Keratinocyte (primary cell): ENCODE data around the gene DCAF17. TPM values are rescaled to one million over a fixed set of nuclear protein-coding genes. Genes with fewer than 3 reads are reported as not detected.

Experiments
- DNase-seq: peaks from one replicate; pipeline ENCODE4 v3.0.0-alpha.2; 2011; ENCODE audit warnings: low read depth, missing footprints, low spot score
- FAIRE-seq: peaks from 2 replicates; lab custom pipeline; 2011; peaks lifted over from hg19 to GRCh38; lab: Jason Lieb, UNC
- H2AFZ ChIP-seq: 2 replicates; pipeline ENCODE4 v1.6.0; 2012; ENCODE audit warnings: low read length, control low read depth, inconsistent platforms; ENCODE audit not compliant: control insufficient read depth
- H3K27ac ChIP-seq: 2 replicates; pipeline ENCODE4 v1.5.1; 2011; ENCODE audit warnings: low read length; ENCODE audit not compliant: control insufficient read depth, insufficient read depth
- H3K27me3 ChIP-seq: 3 replicates; pipeline ENCODE4 v1.6.0; 2011; ENCODE audit warnings: low read length; ENCODE audit not compliant: control insufficient read depth, insufficient read depth; ENCODE audit errors: extremely low read depth
- H3K36me3 ChIP-seq, 2 experiments: 2 replicates in 1 of 2; 3 replicates in 1 of 2; pipeline ENCODE4 v1.5.1; 2011; ENCODE audit warnings: low read length in 2 of 2, mild to moderate bottlenecking in 1 of 2; ENCODE audit not compliant: control insufficient read depth in 2 of 2, insufficient read depth in 2 of 2; ENCODE audit errors: extremely low read depth in 1 of 2
- H3K4me1 ChIP-seq: 3 replicates; pipeline ENCODE4 v1.5.1; 2011; ENCODE audit warnings: low read length; ENCODE audit not compliant: control insufficient read depth, insufficient read depth; ENCODE audit errors: extremely low read depth
- H3K4me2 ChIP-seq: 3 replicates; pipeline ENCODE4 v1.6.0; 2011; ENCODE audit warnings: low read depth, low read length; ENCODE audit not compliant: control insufficient read depth, insufficient read depth; ENCODE audit errors: extremely low read depth
- H3K4me3 ChIP-seq, 3 experiments: fragments of 200-600 bp in 1 of 3; sonication (generic) in 1 of 3; 2 replicates in 2 of 3; 3 replicates in 1 of 3; pipeline ENCODE4 v1.5.1; 2011 to 2016; ENCODE audit warnings: low read length in 3 of 3, mild to moderate bottlenecking in 3 of 3, control low read depth in 2 of 3, inconsistent platforms in 1 of 3, low read depth in 1 of 3, mixed read lengths in 1 of 3, mixed run types in 1 of 3, moderate library complexity in 1 of 3; ENCODE audit not compliant: control insufficient read depth in 2 of 3, insufficient read depth in 2 of 3; ENCODE audit errors: extremely low read depth in 1 of 3
- H3K79me2 ChIP-seq: 2 replicates; pipeline ENCODE4 v1.6.0; 2012; ENCODE audit warnings: low read length; ENCODE audit not compliant: control insufficient read depth, insufficient read depth
- H3K9ac ChIP-seq: 3 replicates; pipeline ENCODE4 v1.6.0; 2011; ENCODE audit warnings: low read length; ENCODE audit not compliant: control insufficient read depth, insufficient read depth; ENCODE audit errors: extremely low read depth
- H3K9me1 ChIP-seq: 3 replicates; pipeline ENCODE4 v1.6.0; 2011; ENCODE audit warnings: low read length; ENCODE audit not compliant: control insufficient read depth, insufficient read depth; ENCODE audit errors: extremely low read depth
- H3K9me3 ChIP-seq: 2 replicates; pipeline ENCODE4 v1.5.1; 2012; ENCODE audit warnings: low read depth, low read length; ENCODE audit not compliant: control insufficient read depth
- H4K20me1 ChIP-seq: 3 replicates; pipeline ENCODE4 v1.6.0; 2011; ENCODE audit warnings: low read length; ENCODE audit not compliant: control insufficient read depth, insufficient read depth; ENCODE audit errors: extremely low read depth
- EZH2 ChIP-seq: IDR thresholded peaks from one replicate; pipeline ENCODE4 v1.6.1; 2012; ENCODE audit warnings: inconsistent platforms, mild to moderate bottlenecking, low read length, moderate library complexity
- dilution Hi-C: fragments of 300-500 bp; cut with MboI; formaldehyde crosslinking; loops from one replicate; pipeline ENCODE4 v1.7.0; 2020; ENCODE audit warnings: low sequenced_read_pairs; ENCODE audit not compliant: extremely low pct_ligation_motif_present
- polyA plus RNA-seq, 5 experiments: library from polyadenylated mRNA; depleted of rRNA in 3 of 5; stranded (reverse) in 3 of 5; stranded (forward) in 1 of 5; unstranded in 1 of 5; fragments of >200 nt; gene quantifications; 1 replicate in 1 of 5; 2 replicates in 3 of 5; 3 replicates in 1 of 5; pipeline versions ENCODE4 v1.2.1 to v1.2.3, GENCODE V29; 2011 to 2012; ENCODE audit warnings: missing spikeins in 2 of 5, low read depth in 1 of 5, low replicate concordance in 1 of 5
- TF ChIP-seq, protein P1 (sequence below), 3 experiments: IDR thresholded peaks in 1 of 3; conservative IDR thresholded peaks in 1 of 3; optimal IDR thresholded peaks in 1 of 3; 2 replicates in 2 of 3; 3 replicates in 1 of 3; pipeline versions ENCODE3 to v1.5.1; 2011; ENCODE audit warnings: low read length in 3 of 3, mild to moderate bottlenecking in 3 of 3, moderate library complexity in 2 of 3, control low read depth in 1 of 3, inconsistent platforms in 1 of 3; ENCODE audit not compliant: insufficient read depth in 2 of 3; ENCODE audit errors: extremely low read depth in 1 of 3

Gene DCAF17
- polyA plus RNA-seq, 1 donor (not counting 4 experiments of a cell fraction or from before 2014, with no cell fraction given), result 22.9 TPM

DNA sequence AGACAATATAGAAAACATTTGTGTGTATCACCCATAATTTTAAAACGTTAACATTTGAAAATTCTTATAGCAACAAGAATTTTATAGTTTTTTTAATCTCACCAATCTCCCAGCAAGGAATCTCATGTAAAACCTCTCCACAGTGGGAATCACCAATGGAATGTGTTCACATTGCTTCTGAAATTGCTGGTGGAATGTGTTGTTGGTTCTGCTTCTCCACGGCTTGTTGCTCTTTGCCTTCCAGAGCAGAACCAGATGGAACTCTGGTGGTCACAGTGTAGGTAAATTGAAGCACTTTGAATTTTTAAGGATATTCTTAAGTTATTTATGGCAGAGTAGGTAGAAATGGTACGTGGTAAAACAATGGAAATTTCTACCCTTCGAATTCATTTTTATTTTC lies 35.1 kb downstream of the DCAF17 start:
- dilution Hi-C loops, result no loop called here
- Histone ChIP-seq H3K9me1 (no peaks in the 10 kb centered on the region), H3K27me3 (no peaks in the 10 kb centered on the region), H3K4me2 (no peak overlapping the region), H3K4me1 (no peaks in the 10 kb centered on the region), H2AFZ (no peak overlapping the region), H3K79me2 (no peaks in the 10 kb centered on the region), H3K36me3 (peaks cover 3 to 8% of the 10 kb centered on the region in 2 experiments), H3K4me3 (no peak overlapping the region), H3K9ac (no peak overlapping the region), H4K20me1 (no peaks in the 10 kb centered on the region), H3K9me3 (no peaks in the 10 kb centered on the region), H3K27ac (no peak overlapping the region)
- TF ChIP-seq, protein P1, sequence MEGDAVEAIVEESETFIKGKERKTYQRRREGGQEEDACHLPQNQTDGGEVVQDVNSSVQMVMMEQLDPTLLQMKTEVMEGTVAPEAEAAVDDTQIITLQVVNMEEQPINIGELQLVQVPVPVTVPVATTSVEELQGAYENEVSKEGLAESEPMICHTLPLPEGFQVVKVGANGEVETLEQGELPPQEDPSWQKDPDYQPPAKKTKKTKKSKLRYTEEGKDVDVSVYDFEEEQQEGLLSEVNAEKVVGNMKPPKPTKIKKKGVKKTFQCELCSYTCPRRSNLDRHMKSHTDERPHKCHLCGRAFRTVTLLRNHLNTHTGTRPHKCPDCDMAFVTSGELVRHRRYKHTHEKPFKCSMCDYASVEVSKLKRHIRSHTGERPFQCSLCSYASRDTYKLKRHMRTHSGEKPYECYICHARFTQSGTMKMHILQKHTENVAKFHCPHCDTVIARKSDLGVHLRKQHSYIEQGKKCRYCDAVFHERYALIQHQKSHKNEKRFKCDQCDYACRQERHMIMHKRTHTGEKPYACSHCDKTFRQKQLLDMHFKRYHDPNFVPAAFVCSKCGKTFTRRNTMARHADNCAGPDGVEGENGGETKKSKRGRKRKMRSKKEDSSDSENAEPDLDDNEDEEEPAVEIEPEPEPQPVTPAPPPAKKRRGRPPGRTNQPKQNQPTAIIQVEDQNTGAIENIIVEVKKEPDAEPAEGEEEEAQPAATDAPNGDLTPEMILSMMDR (optimal IDR thresholded peaks at IDR 0.05 in 1 of 3, IDR thresholded peaks at IDR 0.05 in 1 of 3, conservative IDR thresholded peaks at IDR 0.05 in 1 of 3; ENCODE audit: extremely low read depth in 1 of 3, insufficient read depth in 2 of 3, low read length in 3 of 3), result no peak
- no peak for TF ChIP-seq EZH2
- DNase-seq (no peak), FAIRE-seq (no peak)

- Histone ChIP-seq H3K36me3 (peaks cover 5 to 8% of the 10 kb centered on the region in 2 experiments), H3K79me2 (no peaks in the 10 kb centered on the region), H3K4me1 (no peaks in the 10 kb centered on the region), H3K4me2 (no peak overlapping the region), H3K4me3 (no peak overlapping the region), H2AFZ (no peak overlapping the region), H3K27ac (no peak overlapping the region), H3K9ac (no peak overlapping the region), H3K9me1 (no peaks in the 10 kb centered on the region), H3K27me3 (no peaks in the 10 kb centered on the region), H3K9me3 (no peaks in the 10 kb centered on the region), H4K20me1 (no peaks in the 10 kb centered on the region)
- no peak for FAIRE-seq
- dilution Hi-C loops, result no loop called here
- TF ChIP-seq, protein P1 (optimal IDR thresholded peaks at IDR 0.05 in 1 of 3, IDR thresholded peaks at IDR 0.05 in 1 of 3, conservative IDR thresholded peaks at IDR 0.05 in 1 of 3; ENCODE audit: extremely low read depth in 1 of 3, insufficient read depth in 2 of 3, low read length in 3 of 3), result no peak
- no peak for TF ChIP-seq EZH2
- DNase-seq, result no peak
These were observed 36.1 kb downstream of the DCAF17 start for GRCh38 chr2:171470129-171470528.
